ENCODE measurements around the gene EPB41L2. TPM values are rescaled to one million over a fixed set of nuclear protein-coding genes. Genes with fewer than 3 reads are reported as not detected.
"Not testable (repeated sequence)": the region's sequence is repeated elsewhere in the genome, so short reads cannot be mapped to it uniquely, and the experiment has no call there.

EPB41L2 gene
- total and polyA plus RNA-seq, 10 donors = 19.3 to 210 (median 123) TPM

- Histone ChIP-seq H3K9me3 (peaks cover 0 to 6% (median 0%) of the 10 kb centered on the region in 8 donors), H3K36me3 (no peaks in the 10 kb centered on the region), H3K27me3 (replicated peaks in 1 of 7) (no peaks in the 10 kb centered on the region), H3K4me1 (peaks cover 0 to 6% (median 0%) of the 10 kb centered on the region in 6 donors), H3K27ac (no peak overlapping the region), H3K4me3 (no peak overlapping the region)
- intact Hi-C loops (cut with DNase I; ENCODE audit: low total_unique reads) = no loop called here
- DNase-seq = no peak
- no peak for TF ChIP-seq POLR2AphosphoS5 (IDR thresholded peaks at IDR 0.05)
- TF ChIP-seq POLR2A (IDR thresholded peaks at IDR 0.05) = no peak
- no peak for TF ChIP-seq CTCF (IDR thresholded peaks at IDR 0.05 in 8 of 11, conservative IDR thresholded peaks at IDR 0.05 in 3 of 11)
- 89 to 92% (median 90%) methylated on average over 4 of the region's 4 CpGs for WGBS, 5 donors
Observed at GRCh38 chr6:131103296-131103695, 40.3 kb upstream of the EPB41L2 start.

GRCh38 chr6:131101911-131102680 lies 39.1 kb upstream of the EPB41L2 start:
- no peak for DNase-seq
- peaks cover 0 to 6% (median 0%) of the 10 kb centered on the region in 8 donors for H3K9me3 ChIP-seq
- TF ChIP-seq CTCF (IDR thresholded peaks at IDR 0.05 in 8 of 11, conservative IDR thresholded peaks at IDR 0.05 in 3 of 11) = no peak
- intact Hi-C loops (cut with DNase I; ENCODE audit: low total_unique reads) = no loop called here
- H3K27me3 ChIP-seq (replicated peaks in 1 of 7) = no peaks in the 10 kb centered on the region
- no peak overlapping the region for H3K4me3 ChIP-seq
- H3K36me3 ChIP-seq = no peaks in the 10 kb centered on the region
- H3K4me1 ChIP-seq = no peaks in the 10 kb centered on the region
- no peak overlapping the region for H3K27ac ChIP-seq
- WGBS, 5 donors = 74 to 92% (median 82%) methylated on average over 5 of the region's 5 CpGs

- H3K4me1 ChIP-seq = no peaks in the 10 kb centered on the region
- TF ChIP-seq POLR2A (IDR thresholded peaks at IDR 0.05) (no peak), CTCF (IDR thresholded peaks at IDR 0.05 in 8 of 11, conservative IDR thresholded peaks at IDR 0.05 in 3 of 11) (no peak), POLR2AphosphoS5 (IDR thresholded peaks at IDR 0.05) (no peak)
- peaks cover 0 to 40% (median 25%) of the 10 kb centered on the region in 8 donors for H3K9me3 ChIP-seq
- no peak overlapping the region for H3K27ac ChIP-seq
- intact Hi-C loops (cut with DNase I; ENCODE audit: low total_unique reads) = no loop called here
- WGBS, 5 donors = 71 to 93% (median 87%) methylated on average over 3 of the region's 3 CpGs
- H3K27me3 ChIP-seq (replicated peaks in 1 of 7) = no peaks in the 10 kb centered on the region
- no peaks in the 10 kb centered on the region for H3K36me3 ChIP-seq
- DNase-seq = no peak
- no peak overlapping the region for H3K4me3 ChIP-seq
Observed at GRCh38 chr6:131096786-131097185, 33.7 kb upstream of the EPB41L2 start.

GRCh38 chr6:131093334-131093733 lies 30.3 kb upstream of the EPB41L2 start:
- no peak overlapping the region for H3K4me3 ChIP-seq
- no peaks in the 10 kb centered on the region for H3K36me3 ChIP-seq
- H3K9me3 ChIP-seq = peaks cover 0 to 38% (median 27%) of the 10 kb centered on the region in 8 donors
- H3K27me3 ChIP-seq (replicated peaks in 1 of 7) = no peaks in the 10 kb centered on the region
- no peak for DNase-seq
- WGBS, 5 donors = 94 to 100% (median 97%) methylated on average over 1 of the region's 1 CpG
- TF ChIP-seq POLR2AphosphoS5 (IDR thresholded peaks at IDR 0.05) (no peak), CTCF (IDR thresholded peaks at IDR 0.05 in 8 of 11, conservative IDR thresholded peaks at IDR 0.05 in 3 of 11) (no peak)
- H3K27ac ChIP-seq = no peak overlapping the region
- H3K4me1 ChIP-seq = peaks cover 0 to 4% (median 0%) of the 10 kb centered on the region in 6 donors
- intact Hi-C loops (cut with DNase I; ENCODE audit: low total_unique reads) = no loop called here

GRCh38 chr6:131091944-131092343 lies 28.9 kb upstream of the EPB41L2 start:
- DNase-seq; intact Hi-C loops (cut with DNase I; ENCODE audit: low total_unique reads); H3K27ac ChIP-seq; H3K36me3 ChIP-seq; H3K27me3 ChIP-seq (replicated peaks in 1 of 7); H3K4me3 ChIP-seq; H3K4me1 ChIP-seq: not testable (repeated sequence)
- peaks cover 0 to 43% (median 29%) of the 10 kb centered on the region in 8 donors for H3K9me3 ChIP-seq
- 92 to 99% (median 95%) methylated on average over 5 to 7 of the region's 7 CpGs for WGBS, 5 donors

- H3K36me3 ChIP-seq; intact Hi-C loops (cut with DNase I; ENCODE audit: low total_unique reads); H3K4me1 ChIP-seq; DNase-seq; H3K27ac ChIP-seq; H3K4me3 ChIP-seq; H3K27me3 ChIP-seq (replicated peaks in 1 of 7): not testable (repeated sequence)
- 45 to 61% (median 45%) methylated on average over 3 of the region's 3 CpGs for WGBS, 5 donors
- peaks cover 0 to 48% (median 31%) of the 10 kb centered on the region in 8 donors for H3K9me3 ChIP-seq
Observed at GRCh38 chr6:131090339-131090738, 27.3 kb upstream of the EPB41L2 start.

Data from spleen (tissue), 11 donors.